ENCODE data around the gene OPA3. TPM values are rescaled to one million over a fixed set of nuclear protein-coding genes. Genes with fewer than 3 reads are reported as not detected.

The OPA3 gene
- total RNA-seq, 2 donors from 2014 or later = 12.9 to 15.4 TPM

- peak overlapping the region; percentile 71 for H3K27ac Mint-ChIP-seq
- Histone ChIP-seq H3K9ac (ENCODE audit: extremely low read depth, low read length, poor library complexity, severe bottlenecking) (no peak overlapping the region), H3K4me3 (ENCODE audit: low read length) (no peak overlapping the region), H3K27me3 (ENCODE audit: control insufficient read depth, insufficient read depth, low read length, poor library complexity, severe bottlenecking) (no peaks in the 10 kb centered on the region), H3K27ac (ENCODE audit: low read depth, low read length) (no peak overlapping the region), H3K9me3 (ENCODE audit: control insufficient read depth, low read length) (no peaks in the 10 kb centered on the region), H3K4me1 (ENCODE audit: control insufficient read depth, insufficient read depth, low read length) (peaks cover 4% of the 10 kb centered on the region), H3K36me3 (ENCODE audit: control insufficient read depth, insufficient read depth, low read length) (no peaks in the 10 kb centered on the region)
- WGBS, 2 experiments (ENCODE audit: insufficient coverage in 1 of 2, insufficient read length in 1 of 2) = 83 to 96% methylated on average over 1 to 3 of the region's 3 CpGs
- H3K4me1 Mint-ChIP-seq = peaks cover 20% of the 10 kb centered on the region
- no peak for TF ChIP-seq CTCF (conservative IDR thresholded peaks at IDR 0.05)
- H3K36me3 Mint-ChIP-seq (ENCODE audit: low read depth) = peaks cover 10% of the 10 kb centered on the region
- H3K4me3 Mint-ChIP-seq = peak overlapping the region; percentile 5
- no peaks in the 10 kb centered on the region for H3K9me3 Mint-ChIP-seq
- no peaks in the 10 kb centered on the region for H3K27me3 Mint-ChIP-seq (ENCODE audit: insufficient read depth)
- no peak for DNase-seq
Measured at GRCh38 chr19:45576682-45577081, 7.9 kb downstream of the OPA3 start.

GRCh38 chr19:45575216-45575615, 9.4 kb downstream of the OPA3 start:
- Mint-ChIP-seq H3K4me1 (peaks cover 20% of the 10 kb centered on the region), H3K9me3 (no peaks in the 10 kb centered on the region), H3K4me3 (no peak overlapping the region), H3K27me3 (ENCODE audit: insufficient read depth) (no peaks in the 10 kb centered on the region), H3K27ac (no peak overlapping the region), H3K36me3 (ENCODE audit: low read depth) (peaks cover 6% of the 10 kb centered on the region)
- no peak overlapping the region for H3K9ac ChIP-seq (ENCODE audit: extremely low read depth, low read length, poor library complexity, severe bottlenecking)
- no peak for DNase-seq
- WGBS, 2 experiments (ENCODE audit: insufficient coverage in 1 of 2, insufficient read length in 1 of 2) = 93 to 96% methylated on average over 2 to 5 of the region's 5 CpGs
- TF ChIP-seq CTCF (conservative IDR thresholded peaks at IDR 0.05) = no peak
- no peaks in the 10 kb centered on the region for H3K36me3 ChIP-seq (ENCODE audit: control insufficient read depth, insufficient read depth, low read length)
- H3K4me1 ChIP-seq (ENCODE audit: control insufficient read depth, insufficient read depth, low read length) = peaks cover 4% of the 10 kb centered on the region
- no peaks in the 10 kb centered on the region for H3K27me3 ChIP-seq (ENCODE audit: control insufficient read depth, insufficient read depth, low read length, poor library complexity, severe bottlenecking)
- no peak overlapping the region for H3K4me3 ChIP-seq (ENCODE audit: low read length)
- H3K9me3 ChIP-seq (ENCODE audit: control insufficient read depth, low read length) = no peaks in the 10 kb centered on the region
- no peak overlapping the region for H3K27ac ChIP-seq (ENCODE audit: low read depth, low read length)

- H3K27ac ChIP-seq (ENCODE audit: low read depth, low read length) = no peak overlapping the region
- no peak overlapping the region for H3K27ac Mint-ChIP-seq
- peaks cover 20% of the 10 kb centered on the region for H3K4me1 Mint-ChIP-seq
- no peaks in the 10 kb centered on the region for H3K27me3 ChIP-seq (ENCODE audit: control insufficient read depth, insufficient read depth, low read length, poor library complexity, severe bottlenecking)
- H3K4me1 ChIP-seq (ENCODE audit: control insufficient read depth, insufficient read depth, low read length) = peaks cover 4% of the 10 kb centered on the region
- TF ChIP-seq CTCF (conservative IDR thresholded peaks at IDR 0.05) = no peak
- no peaks in the 10 kb centered on the region for H3K9me3 Mint-ChIP-seq
- H3K36me3 Mint-ChIP-seq (ENCODE audit: low read depth) = peaks cover 9% of the 10 kb centered on the region
- 93 to 94% methylated on average over 2 to 4 of the region's 4 CpGs for WGBS, 2 experiments (ENCODE audit: insufficient coverage in 1 of 2, insufficient read length in 1 of 2)
- no peak for DNase-seq
- no peaks in the 10 kb centered on the region for H3K36me3 ChIP-seq (ENCODE audit: control insufficient read depth, insufficient read depth, low read length)
- H3K4me3 ChIP-seq (ENCODE audit: low read length) = no peak overlapping the region
- no peak overlapping the region for H3K4me3 Mint-ChIP-seq
- H3K9me3 ChIP-seq (ENCODE audit: control insufficient read depth, low read length) = no peaks in the 10 kb centered on the region
- H3K9ac ChIP-seq (ENCODE audit: extremely low read depth, low read length, poor library complexity, severe bottlenecking) = no peak overlapping the region
- no peaks in the 10 kb centered on the region for H3K27me3 Mint-ChIP-seq (ENCODE audit: insufficient read depth)
Measured at GRCh38 chr19:45574526-45574925, 10.1 kb downstream of the OPA3 start.

Measured in endodermal cell (in vitro differentiated cells).